H1 (cell line): Measurements from ENCODE around the gene DYSF. TPM values are rescaled to one million over a fixed set of nuclear protein-coding genes. Genes with fewer than 3 reads are reported as not detected.

Experiments
- CTCF ChIA-PET: fragments of 300-600 bp; sonication (Branson Sonifier 250); formaldehyde crosslinking; loops from one replicate; lab custom pipeline; 2021; ENCODE audit not compliant: partially characterized antibody; lab: Charles Lee
- POLR2A ChIA-PET: fragments of 300-600 bp; sonication (Branson Sonifier 250); formaldehyde crosslinking; loops from one replicate; lab custom pipeline; 2021; ENCODE audit warnings: inconsistent platforms; ENCODE audit not compliant: partially characterized antibody; lab: Charles Lee
- DNase-seq, 2 experiments: peaks; one replicate each; pipeline versions ENCODE4 v3.0.0 to v3.0.0-alpha.2; 2010 to 2022; ENCODE audit warnings: low spot score in 2 of 2, low read depth in 1 of 2, mixed read lengths in 1 of 2
- FAIRE-seq: peaks from 2 replicates; lab custom pipeline; 2011; peaks lifted over from hg19 to GRCh38; lab: Jason Lieb, UNC
- H2AFZ ChIP-seq: 2 replicates; pipeline ENCODE4 v1.8.1; 2012; ENCODE audit warnings: low read length, inconsistent platforms
- H2AK5ac ChIP-seq: 2 replicates; pipeline ENCODE4 v1.6.1; 2013; ENCODE audit warnings: low read depth, low read length
- H2BK120ac ChIP-seq: replicated peaks from 2 replicates; pipeline ENCODE3; 2013; ENCODE audit warnings: low read depth, low read length, inconsistent platforms
- H2BK12ac ChIP-seq: 2 replicates; pipeline ENCODE4 v1.6.1; 2013; ENCODE audit warnings: low read depth, low read length
- H2BK15ac ChIP-seq: 2 replicates; pipeline ENCODE4 v1.6.1; 2013; ENCODE audit warnings: low read length
- H2BK20ac ChIP-seq: 2 replicates; pipeline ENCODE4 v1.6.1; 2013; ENCODE audit warnings: low read length
- H2BK5ac ChIP-seq: 2 replicates; pipeline ENCODE4 v1.6.1; 2013; ENCODE audit warnings: low read depth, low read length
- H3K14ac ChIP-seq: 2 replicates; pipeline ENCODE4 v1.6.1; 2013; ENCODE audit warnings: inconsistent platforms; ENCODE audit not compliant: insufficient read length
- H3K18ac ChIP-seq: 2 replicates; pipeline ENCODE4 v1.6.1; 2013; ENCODE audit warnings: low read length; ENCODE audit errors: extremely low read depth
- H3K23ac ChIP-seq: 2 replicates; pipeline ENCODE4 v1.6.1; 2013; ENCODE audit warnings: inconsistent platforms; ENCODE audit not compliant: insufficient read length
- H3K23me2 ChIP-seq: 2 replicates; pipeline ENCODE4 v1.6.1; 2013; ENCODE audit warnings: low read depth, low read length
- H3K27ac ChIP-seq: 2 replicates; pipeline ENCODE4 v1.6.1; 2011; ENCODE audit warnings: low read depth, low read length, inconsistent platforms
- H3K27me3 ChIP-seq, 4 experiments: replicated peaks in 1 of 4; 1 replicate in 1 of 4; 2 replicates in 3 of 4; pipeline versions ENCODE4 v1.6.1 to v1.8.1; 2011 to 2013; ENCODE audit warnings: low read length in 3 of 4, mild to moderate bottlenecking in 3 of 4, inconsistent platforms in 2 of 4, mixed read lengths in 2 of 4, moderate library complexity in 1 of 4; ENCODE audit not compliant: control insufficient read depth in 3 of 4, insufficient read depth in 3 of 4; ENCODE audit errors: extremely low read depth in 1 of 4
- H3K36me3 ChIP-seq, 4 experiments: 2 replicates each; pipeline versions ENCODE4 v1.6.1 to v1.8.1; 2011 to 2013; ENCODE audit warnings: mild to moderate bottlenecking in 4 of 4, low read length in 3 of 4, moderate library complexity in 2 of 4, control low read depth in 1 of 4, inconsistent platforms in 1 of 4; ENCODE audit not compliant: insufficient read depth in 4 of 4, control insufficient read depth in 2 of 4
- H3K4ac ChIP-seq: replicated peaks from 2 replicates; pipeline ENCODE3; 2013; ENCODE audit warnings: low read length, low read depth, mixed read lengths, inconsistent platforms; ENCODE audit not compliant: insufficient read length
- H3K4me1 ChIP-seq, 4 experiments: replicated peaks in 1 of 4; 1 replicate in 1 of 4; 2 replicates in 3 of 4; pipeline versions ENCODE4 v1.6.1 to v1.8.1; 2011 to 2013; ENCODE audit warnings: low read length in 3 of 4, inconsistent platforms in 2 of 4, mixed read lengths in 1 of 4; ENCODE audit not compliant: insufficient read depth in 4 of 4, control insufficient read depth in 3 of 4
- H3K4me2 ChIP-seq, 2 experiments: 2 replicates each; pipeline versions ENCODE4 v1.6.1 to v1.8.1; 2011 to 2013; ENCODE audit warnings: low read depth in 2 of 2, low read length in 2 of 2, control low read depth in 1 of 2, inconsistent platforms in 1 of 2, mild to moderate bottlenecking in 1 of 2; ENCODE audit not compliant: insufficient read depth in 1 of 2
- H3K4me3 ChIP-seq, 4 experiments: fragments of 200-600, 300-600 bp in 1 of 4; sonication (generic), shearing (Covaris generic), sonication (Bioruptor Twin) in 1 of 4; 2 replicates each; pipeline versions ENCODE4 v1.5.1 to v1.8.1; 2011 to 2016; ENCODE audit warnings: low read length in 4 of 4, low read depth in 3 of 4, control low read depth in 2 of 4, inconsistent platforms in 2 of 4, mild to moderate bottlenecking in 2 of 4, mixed read lengths in 1 of 4, moderate library complexity in 1 of 4; ENCODE audit not compliant: insufficient read depth in 2 of 4; ENCODE audit errors: extremely low read depth in 1 of 4
- H3K56ac ChIP-seq: replicated peaks from 2 replicates; pipeline ENCODE3; 2013; ENCODE audit warnings: low read depth, mild to moderate bottlenecking, mixed read lengths, low read length, inconsistent platforms; ENCODE audit not compliant: insufficient read length
- H3K79me1 ChIP-seq: 2 replicates; pipeline ENCODE4 v1.6.1; 2013; ENCODE audit warnings: low read depth, low read length, control low read depth
- H3K79me2 ChIP-seq, 2 experiments: 2 replicates each; pipeline versions ENCODE4 v1.6.1 to v1.8.1; 2012 to 2013; ENCODE audit warnings: low read length in 2 of 2, mild to moderate bottlenecking in 2 of 2, inconsistent platforms in 1 of 2; ENCODE audit not compliant: insufficient read depth in 2 of 2, control insufficient read depth in 1 of 2
- H3K9ac ChIP-seq, 4 experiments: replicated peaks in 1 of 4; 1 replicate in 1 of 4; 2 replicates in 3 of 4; pipeline versions ENCODE4 v1.6.1 to v1.8.1; 2011 to 2013; ENCODE audit warnings: low read depth in 3 of 4, low read length in 3 of 4, control low read depth in 2 of 4, mild to moderate bottlenecking in 2 of 4, moderate library complexity in 2 of 4, inconsistent platforms in 1 of 4; ENCODE audit errors: extremely low read depth in 1 of 4
- H3K9me3 ChIP-seq, 2 experiments: 2 replicates each; pipeline versions ENCODE4 v1.6.1 to v1.8.1; 2012 to 2013; ENCODE audit warnings: mild to moderate bottlenecking in 2 of 2, moderate library complexity in 2 of 2, control low read depth in 1 of 2, inconsistent platforms in 1 of 2, low read depth in 1 of 2, low read length in 1 of 2, mixed read lengths in 1 of 2; ENCODE audit not compliant: insufficient read depth in 2 of 2
- H4K20me1 ChIP-seq, 2 experiments: replicated peaks in 1 of 2; 2 replicates each; pipeline versions ENCODE3 to v1.8.1; 2011 to 2013; ENCODE audit warnings: inconsistent platforms in 2 of 2, low read length in 2 of 2, mild to moderate bottlenecking in 1 of 2; ENCODE audit not compliant: insufficient read depth in 2 of 2, control insufficient read depth in 1 of 2
- H4K5ac ChIP-seq: 2 replicates; pipeline ENCODE4 v1.6.1; 2013; ENCODE audit warnings: low read length, low read depth, mixed read lengths, inconsistent platforms; ENCODE audit not compliant: insufficient read length
- H4K8ac ChIP-seq: 2 replicates; pipeline ENCODE4 v1.8.0; 2013; ENCODE audit warnings: mild to moderate bottlenecking, moderate library complexity, low read length, inconsistent platforms; ENCODE audit not compliant: insufficient read depth; ENCODE audit errors: extremely low read depth
- H4K91ac ChIP-seq: replicated peaks from 2 replicates; pipeline ENCODE3; 2013; ENCODE audit warnings: low read length, mixed read lengths, inconsistent platforms; ENCODE audit not compliant: insufficient read length
- ASH2L ChIP-seq: fragments of 200-600, 300-600 bp; sonication (generic); IDR thresholded peaks from one replicate; pipeline ENCODE4 v1.7.1; 2017; ENCODE audit warnings: low read length
- CBX5 ChIP-seq: fragments of 300-800, 300-1000 bp; sonication (generic); IDR thresholded peaks from 2 replicates; pipeline ENCODE4 v1.7.1; 2016; ENCODE audit warnings: antibody characterized with exemption, low read length, low read depth
- CBX8 ChIP-seq: fragments of 300-800, 300-1000 bp; sonication (generic); IDR thresholded peaks from 2 replicates; pipeline ENCODE4 v1.7.1; 2016; ENCODE audit warnings: low read depth, low read length, borderline replicate concordance
- EP300 ChIP-seq, 2 experiments: IDR thresholded peaks; 1 replicate in 1 of 2; 2 replicates in 1 of 2; pipeline ENCODE4 v1.6.1; 2011 to 2012; ENCODE audit warnings: low read depth in 2 of 2, low read length in 2 of 2, mild to moderate bottlenecking in 2 of 2, borderline replicate concordance in 1 of 2, inconsistent platforms in 1 of 2, moderate library complexity in 1 of 2
- POLR2A ChIP-seq, 2 experiments: IDR thresholded peaks; 1 replicate in 1 of 2; 2 replicates in 1 of 2; pipeline ENCODE4 v1.6.1; 2011; ENCODE audit warnings: low read depth in 2 of 2, low read length in 2 of 2, mild to moderate bottlenecking in 2 of 2; ENCODE audit errors: control extremely low read depth in 1 of 2
- POLR2AphosphoS5 ChIP-seq: IDR thresholded peaks from 2 replicates; pipeline ENCODE4 v1.6.1; 2011; ENCODE audit warnings: low read depth, low read length
- RNF2 ChIP-seq: fragments of 200-900, 300-1000 bp; sonication (generic); IDR thresholded peaks from 2 replicates; pipeline ENCODE4 v1.7.1; 2016; ENCODE audit warnings: borderline replicate concordance, low read depth, mild to moderate bottlenecking, antibody characterized with exemption, low read length; ENCODE audit not compliant: poor library complexity, severe bottlenecking; ENCODE audit errors: missing control alignments
- RXRA ChIP-seq: IDR thresholded peaks from 2 replicates; pipeline ENCODE4 v1.6.1; 2011; ENCODE audit warnings: low read depth, mild to moderate bottlenecking, low read length, moderate library complexity; ENCODE audit not compliant: insufficient read depth
- SIRT6 ChIP-seq: IDR thresholded peaks from one replicate; pipeline ENCODE4 v1.7.1; 2012; ENCODE audit warnings: low read length, inconsistent platforms
- SP1 ChIP-seq: IDR thresholded peaks from 2 replicates; pipeline ENCODE4 v1.6.1; 2011; ENCODE audit warnings: low read depth, low read length
- TEAD4 ChIP-seq: IDR thresholded peaks from 2 replicates; pipeline ENCODE4 v1.6.1; 2012; ENCODE audit warnings: low read depth, low read length, inconsistent platforms, mixed read lengths
- YY1 ChIP-seq: IDR thresholded peaks from 2 replicates; pipeline ENCODE4 v1.6.1; 2011; ENCODE audit warnings: low read depth, mild to moderate bottlenecking, low read length
- WGBS, 2 experiments: shearing (Covaris generic) in 1 of 2; methylation state at CpG; one replicate each; pipeline versions ENCODE4 v1.1.6 to v1.1.7; 2013 to 2015; ENCODE audit warnings: low lambda C conversion rate in 2 of 2, mixed read lengths in 2 of 2, inconsistent platforms in 1 of 2, low coverage in 1 of 2, missing lambda C conversion rate in 1 of 2; ENCODE audit not compliant: insufficient replicate concordance in 2 of 2, insufficient coverage in 1 of 2, insufficient read length in 1 of 2; ENCODE audit errors: extremely low coverage in 1 of 2, missing lambda C conversion rate in 1 of 2; 5-methylcytosine and 5-hydroxymethylcytosine counted together
- polyA plus RNA-seq, 7 experiments: library from polyadenylated mRNA; depleted of rRNA in 3 of 7; stranded (reverse) in 5 of 7; unstranded in 2 of 7; fragments of >200 nt in 5 of 7; fragments of 200-250 nt in 2 of 7; gene quantifications; 1 replicate in 5 of 7; 2 replicates in 1 of 7; 4 replicates in 1 of 7; pipeline versions ENCODE4 v1.2.1 to v1.2.3, GENCODE V29; 2011 to 2013; ENCODE audit warnings: missing spikeins in 2 of 7, mixed read lengths in 2 of 7
- total RNA-seq: library from RNA; stranded (reverse); fragmentation: NEBNext Ultra II Directional; extraction: Animal tissue kit (Norgen Biotek cat#: 25700); gene quantifications from 2 replicates; pipeline ENCODE4 v1.2.1, GENCODE V29; 2021
- TF ChIP-seq, protein P1 (sequence below): IDR thresholded peaks from 2 replicates; pipeline ENCODE4 v1.6.1; 2012; ENCODE audit warnings: low read length, inconsistent platforms

The DYSF gene
- total and polyA plus RNA-seq, 2 of the 8 experiments (the other 6 are each of a cell fraction or from before 2014, with no cell fraction given), result 5.8 to 7.1 TPM

DNA sequence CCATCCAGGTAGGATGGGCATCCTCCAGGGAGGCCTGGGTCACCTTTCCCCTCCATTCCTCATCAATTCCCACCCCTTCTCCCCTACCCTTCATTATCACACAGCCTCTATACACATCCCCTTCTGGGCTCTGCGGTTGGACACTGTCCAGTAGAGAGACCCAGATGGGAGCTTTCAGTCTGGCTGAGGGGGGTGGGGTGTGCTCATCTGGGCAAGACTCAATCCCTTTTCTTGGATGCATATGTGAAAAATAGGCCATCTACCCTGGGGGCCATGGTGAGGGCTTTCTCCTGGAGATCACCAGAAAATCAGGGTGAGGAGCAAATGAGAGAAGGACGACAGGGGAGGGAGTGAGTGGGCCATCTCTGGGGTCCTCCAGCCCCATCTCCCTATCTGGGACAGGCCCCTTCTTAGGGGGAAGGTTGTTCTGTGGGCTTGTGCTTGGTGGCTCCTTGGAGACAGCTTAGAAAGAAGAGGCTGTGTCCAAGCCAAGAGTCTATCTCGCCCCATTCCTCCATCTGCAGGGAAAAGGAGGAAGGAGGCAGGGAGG, 160.1 kb downstream of the DYSF start:
- FAIRE-seq (no peak), DNase-seq (peak in 1 of 2 experiments; percentile 11)
- H3K23ac ChIP-seq, result no peak overlapping the region
- no peaks in the 10 kb centered on the region for H3K9me3 ChIP-seq
- H3K27ac ChIP-seq, result no peak overlapping the region
- no peaks in the 10 kb centered on the region for H3K4me1 ChIP-seq
- H2BK20ac ChIP-seq, result no peak overlapping the region
- H2BK120ac ChIP-seq, result no peak overlapping the region
- no peaks in the 10 kb centered on the region for H3K36me3 ChIP-seq
- ChIA-PET CTCF (interaction anchor here (1.0 to 1.5 kb wide), 2 partner anchors 10 to 184 kb away, joined by 3 read pairs; no protein-coding TSS in a partner anchor), POLR2A (no interaction called here)
- H3K18ac ChIP-seq, result no peak overlapping the region
- no peak overlapping the region for H3K9ac ChIP-seq
- no peak overlapping the region for H4K5ac ChIP-seq
- H3K4me2 ChIP-seq, result no peak overlapping the region
- H4K8ac ChIP-seq, result no peak overlapping the region
- WGBS, 2 experiments, result 70% methylated on average over 3 of the region's 3 CpGs; no CpG with 5 or more reads in 1 of the 2 experiments
- no peak overlapping the region for H2BK5ac ChIP-seq
- H3K14ac ChIP-seq, result no peak overlapping the region
- H3K27me3 ChIP-seq, result no peaks in the 10 kb centered on the region
- H3K56ac ChIP-seq, result no peak overlapping the region
- no peak overlapping the region for H4K91ac ChIP-seq
- H3K79me1 ChIP-seq, result no peaks in the 10 kb centered on the region
- no peak overlapping the region for H3K4me3 ChIP-seq
- H3K23me2 ChIP-seq, result peaks cover 11% of the 10 kb centered on the region; the same call in 1 of the 2 replicates
- H2AFZ ChIP-seq, result no peak overlapping the region
- no peak overlapping the region for H2BK12ac ChIP-seq
- H4K20me1 ChIP-seq, result peaks cover 0 to 4% of the 10 kb centered on the region in 2 experiments
- H2AK5ac ChIP-seq, result no peak overlapping the region
- H3K4ac ChIP-seq, result no peak overlapping the region
- H2BK15ac ChIP-seq, result no peak overlapping the region
- no peaks in the 10 kb centered on the region for H3K79me2 ChIP-seq
- no peak for TF ChIP-seq RXRA
- TF ChIP-seq CBX5, result no peak
- no peak for TF ChIP-seq YY1
- no peak for TF ChIP-seq ASH2L
- TF ChIP-seq SP1, result no peak
- TF ChIP-seq RNF2, result no peak
- TF ChIP-seq POLR2A (IDR thresholded peaks at IDR 0.05; ENCODE audit: control extremely low read depth in 1 of 2, low read depth in 2 of 2, low read length in 2 of 2), result no peak
- TF ChIP-seq SIRT6, result no peak
- no peak for TF ChIP-seq CBX8
- TF ChIP-seq TEAD4, result no peak
- no peak for TF ChIP-seq EP300 (IDR thresholded peaks at IDR 0.05; ENCODE audit: borderline replicate concordance in 1 of 2, low read depth in 2 of 2, low read length in 2 of 2)
- TF ChIP-seq, protein P1, sequence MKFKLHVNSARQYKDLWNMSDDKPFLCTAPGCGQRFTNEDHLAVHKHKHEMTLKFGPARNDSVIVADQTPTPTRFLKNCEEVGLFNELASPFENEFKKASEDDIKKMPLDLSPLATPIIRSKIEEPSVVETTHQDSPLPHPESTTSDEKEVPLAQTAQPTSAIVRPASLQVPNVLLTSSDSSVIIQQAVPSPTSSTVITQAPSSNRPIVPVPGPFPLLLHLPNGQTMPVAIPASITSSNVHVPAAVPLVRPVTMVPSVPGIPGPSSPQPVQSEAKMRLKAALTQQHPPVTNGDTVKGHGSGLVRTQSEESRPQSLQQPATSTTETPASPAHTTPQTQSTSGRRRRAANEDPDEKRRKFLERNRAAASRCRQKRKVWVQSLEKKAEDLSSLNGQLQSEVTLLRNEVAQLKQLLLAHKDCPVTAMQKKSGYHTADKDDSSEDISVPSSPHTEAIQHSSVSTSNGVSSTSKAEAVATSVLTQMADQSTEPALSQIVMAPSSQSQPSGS, result no peak
- no peak for TF ChIP-seq POLR2AphosphoS5
